ENCODE results near the gene WASF1.
A peak's percentile ranks its signal among the peaks of the same experiment; 100 is the strongest.

WASF1 gene

GRCh38 chr6:110179406-110180227 is at the start of gene WASF1:
Gene WASF1, minus strand, starts transcription at chr6:110179670. Its CDS starts 52,069 bp downstream, at chr6:110127601.
- peak; percentile 99 for DNase-seq

DNA sequence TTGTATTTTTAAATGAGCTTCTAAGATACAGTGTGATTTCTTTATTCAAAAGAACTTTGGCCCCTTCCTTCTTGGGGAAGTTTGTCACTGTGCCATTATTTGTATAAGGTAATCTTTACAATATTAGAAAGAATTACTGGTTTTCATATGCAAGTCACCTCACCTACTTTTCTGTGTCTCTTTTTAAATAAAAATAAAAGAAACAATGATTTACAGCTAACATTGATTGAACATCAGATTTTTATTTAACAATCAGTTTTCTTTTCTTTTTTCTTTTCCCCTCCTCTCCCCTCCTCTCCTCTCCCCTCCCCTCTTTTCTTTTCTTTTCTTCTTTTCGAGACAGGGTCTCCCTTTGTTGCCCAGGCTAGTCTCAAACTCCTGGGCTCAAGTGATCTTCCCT is 46.8 kb upstream of the WASF1 start:
- no peak for DNase-seq

DNA sequence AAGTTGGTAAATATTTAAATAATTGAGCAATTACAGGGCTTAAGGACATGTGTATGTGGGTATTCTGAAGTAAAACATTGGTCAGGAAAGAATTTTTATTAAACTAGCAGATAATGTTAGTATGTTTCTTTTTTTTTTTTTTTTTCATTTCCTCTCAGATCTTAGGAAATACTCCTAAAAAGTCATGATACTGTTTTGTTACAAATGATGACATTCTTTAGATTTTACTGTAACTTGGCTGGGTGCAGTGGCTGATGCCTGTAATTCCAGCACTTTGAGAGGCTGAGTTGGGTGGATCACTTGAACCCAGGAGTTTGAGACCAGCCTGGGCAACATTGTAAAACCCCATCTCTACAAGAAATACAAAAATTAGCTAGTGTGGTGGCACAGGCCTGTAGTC is 42.3 kb upstream of the WASF1 start:
- DNase-seq, result no peak

DNA sequence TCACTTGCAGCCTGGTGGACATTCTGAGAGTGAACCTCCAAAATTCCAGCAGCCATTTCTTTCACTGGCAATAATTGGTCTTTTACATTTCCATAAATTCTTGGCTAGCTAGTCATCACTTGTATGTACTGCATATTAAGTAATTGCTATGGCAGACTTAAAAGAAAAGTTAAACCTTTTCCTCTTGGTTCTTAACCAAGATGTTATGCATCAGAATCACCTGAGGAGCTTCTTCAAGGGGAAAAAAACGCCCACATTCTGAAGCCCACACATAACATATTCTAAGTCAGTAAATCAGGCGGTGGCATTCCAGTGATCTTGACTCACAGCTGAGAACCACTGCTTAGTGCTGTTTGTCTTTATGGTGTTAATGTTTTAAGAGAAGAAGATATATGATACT is 37.8 kb upstream of the WASF1 start:
- DNase-seq, result no peak

DNA sequence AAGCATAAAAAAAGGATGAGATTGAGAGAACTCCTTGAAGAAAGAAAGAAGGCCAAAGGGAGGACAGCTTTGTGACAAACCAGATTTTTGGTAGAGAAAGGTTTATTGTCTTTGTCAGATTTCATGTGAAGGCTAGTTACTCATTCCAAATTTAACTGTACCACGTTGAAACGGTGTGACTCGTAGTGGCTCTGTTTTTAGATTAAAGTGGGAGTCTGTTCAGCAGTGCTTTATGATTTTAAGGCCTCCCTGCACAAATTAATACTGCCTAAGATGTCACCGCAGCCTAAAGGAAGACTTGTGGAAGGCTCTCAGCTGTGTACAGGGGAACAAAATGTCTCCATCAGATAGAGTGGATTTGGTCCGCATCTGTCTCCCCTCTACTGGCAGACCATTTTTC is 36.7 kb upstream of the WASF1 start:
- DNase-seq, result no peak

DNA sequence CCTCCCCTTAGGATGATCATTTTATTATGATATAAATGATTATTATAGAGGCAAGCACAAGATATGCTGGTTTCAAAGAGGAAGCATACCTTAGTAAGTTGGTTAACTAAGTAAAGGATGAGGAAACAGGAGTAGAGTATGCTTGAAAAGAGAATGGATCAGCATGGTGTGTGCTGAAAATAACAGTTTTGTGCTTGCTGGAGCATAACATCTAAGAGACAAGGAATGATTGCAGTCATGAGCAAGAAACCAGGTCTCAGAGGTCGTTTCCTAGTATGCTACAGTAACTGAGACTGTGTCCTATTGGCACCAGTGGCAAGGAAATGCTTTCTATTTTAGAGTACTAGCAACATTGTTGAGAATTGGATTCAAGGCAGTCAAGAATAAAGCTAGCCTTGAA is 34.9 kb upstream of the WASF1 start:
- DNase-seq, result no peak

- no peak for DNase-seq
Measured at GRCh38 chr6:110211753-110212152, 32.3 kb upstream of the WASF1 start.

DNA sequence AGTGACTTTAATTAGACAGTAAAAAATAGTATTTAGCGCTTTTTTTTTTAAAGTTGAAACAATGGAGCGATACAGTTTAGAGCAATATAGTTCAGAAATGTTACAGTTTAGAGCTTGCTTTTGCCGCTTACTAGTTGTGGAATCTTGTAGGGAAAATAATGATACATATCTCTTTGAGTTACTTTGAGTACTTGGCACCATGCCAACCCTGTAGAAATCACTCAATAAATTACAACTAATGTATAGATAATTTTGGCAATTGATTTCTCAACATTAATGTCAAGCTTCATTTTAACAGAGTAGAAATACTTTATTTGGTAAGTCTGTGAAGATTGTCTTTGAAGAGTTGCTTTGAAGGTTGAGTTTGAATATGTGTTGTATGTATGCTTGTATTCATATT is 28.2 kb upstream of the WASF1 start:
- DNase-seq, result no peak

GRCh38 chr6:110201151-110201884 is 21.8 kb upstream of the WASF1 start:
- no peak for DNase-seq

DNA sequence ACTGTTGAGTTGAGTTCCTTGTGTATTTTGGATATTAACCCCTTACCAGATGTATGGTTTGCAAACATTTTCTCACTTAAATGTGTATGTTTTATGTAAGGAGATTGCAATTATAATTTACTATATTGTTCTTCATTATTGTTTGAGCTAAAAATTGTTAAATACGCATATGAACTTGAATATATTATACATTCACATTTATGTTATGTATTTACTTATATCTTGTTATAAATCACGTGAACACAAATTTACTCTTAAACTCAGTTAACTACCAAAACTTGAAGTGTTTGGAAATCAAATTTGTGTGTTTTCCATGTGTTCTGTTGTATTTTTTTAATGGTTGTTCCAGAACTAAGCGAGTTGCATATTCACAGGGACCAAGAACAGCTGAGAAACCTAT is 19.1 kb upstream of the WASF1 start:
- DNase-seq, result no peak

GRCh38 chr6:110196874-110197273 is 17.4 kb upstream of the WASF1 start:
- no peak for DNase-seq

- no peak for DNase-seq
Measured at GRCh38 chr6:110195639-110196038, 16.2 kb upstream of the WASF1 start.

DNA sequence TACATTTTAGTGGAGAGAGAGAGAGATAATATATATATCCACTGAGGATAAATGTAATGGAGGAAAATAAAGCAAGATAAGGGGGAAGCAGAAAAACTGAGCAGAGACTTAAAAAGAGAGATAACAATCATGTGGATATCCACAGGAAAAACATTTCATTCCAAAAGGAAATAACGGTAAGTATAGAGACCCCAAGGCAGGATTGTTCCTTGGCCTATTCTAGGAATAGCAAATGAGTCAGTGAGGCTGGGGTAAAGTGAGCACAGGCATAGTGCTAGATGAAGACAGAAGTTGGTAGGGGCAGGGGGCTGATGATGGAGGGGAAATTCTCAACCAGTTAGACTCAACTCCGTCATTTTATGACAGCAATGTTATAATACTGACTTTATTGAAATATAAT is 12.0 kb upstream of the WASF1 start:
- no peak for DNase-seq

DNA sequence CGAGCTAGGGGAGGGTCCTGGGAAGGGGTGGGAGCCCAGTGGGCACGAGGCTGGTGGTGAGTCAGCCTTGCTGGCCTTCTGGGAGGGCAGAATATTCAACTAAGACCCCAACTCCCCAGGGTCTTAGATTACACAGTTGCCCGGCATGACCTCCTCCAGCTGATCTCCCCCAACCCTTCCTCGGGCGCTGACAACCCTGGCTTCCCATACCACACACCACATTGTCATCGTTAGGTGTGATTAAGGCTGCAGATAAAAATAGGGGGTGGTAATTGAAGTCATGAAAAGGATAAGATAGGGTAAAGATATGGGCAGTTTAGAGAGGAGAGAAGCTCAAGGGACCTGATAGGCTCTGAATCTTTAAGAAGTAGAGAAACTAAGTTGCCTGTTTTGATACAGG is 11.3 kb upstream of the WASF1 start:
- DNase-seq, result no peak

- DNase-seq, result no peak
Measured at GRCh38 chr6:110188791-110189190, 9.3 kb upstream of the WASF1 start.

DNA sequence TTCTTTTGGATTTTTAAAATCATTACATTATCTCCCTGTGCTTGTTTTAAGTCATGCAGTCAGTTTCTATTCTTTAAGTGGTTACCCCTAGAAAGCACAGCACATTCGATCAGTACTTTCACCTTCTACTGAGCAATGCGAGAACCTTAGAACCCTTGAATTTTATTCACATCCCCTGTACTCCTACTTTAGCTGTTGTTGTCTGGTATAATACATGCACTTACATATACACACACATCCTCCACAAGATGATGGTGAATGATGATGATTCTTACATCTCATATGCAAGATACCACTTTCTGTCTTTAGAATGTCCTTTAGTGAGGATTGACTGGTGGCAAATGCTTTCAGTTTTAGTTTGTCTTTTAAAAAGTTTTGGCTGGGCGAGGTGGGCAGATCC is 6.4 kb upstream of the WASF1 start:
- no peak for DNase-seq

DNA sequence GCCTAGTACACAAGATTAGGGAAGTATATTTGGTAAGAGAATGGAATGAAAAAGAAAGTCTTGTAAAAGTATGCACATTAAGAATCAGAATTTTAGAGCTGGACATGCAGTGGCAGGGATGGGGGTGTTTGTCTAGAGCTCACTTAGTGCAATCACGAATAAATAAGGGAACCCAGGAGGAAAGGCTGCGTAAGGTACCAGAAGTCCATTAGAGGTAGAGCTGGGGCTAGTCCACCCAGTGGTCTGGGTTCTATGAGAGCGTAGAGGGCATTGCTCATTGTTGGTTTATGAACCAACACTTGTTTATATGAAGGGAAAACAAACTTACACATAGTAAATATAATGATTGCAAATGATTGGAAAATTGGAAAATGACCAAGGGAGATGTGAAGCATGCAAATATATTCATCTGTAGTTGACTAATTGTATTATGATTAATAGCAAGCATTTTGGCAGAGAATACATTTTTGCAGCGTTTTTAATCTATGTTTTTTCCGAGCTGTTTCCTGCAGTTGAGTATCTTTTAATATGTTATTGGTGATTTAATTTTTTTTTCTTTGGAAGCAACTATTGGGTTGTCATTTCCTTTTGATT is 3.9 kb upstream of the WASF1 start:
- DNase-seq, result no peak

DNA sequence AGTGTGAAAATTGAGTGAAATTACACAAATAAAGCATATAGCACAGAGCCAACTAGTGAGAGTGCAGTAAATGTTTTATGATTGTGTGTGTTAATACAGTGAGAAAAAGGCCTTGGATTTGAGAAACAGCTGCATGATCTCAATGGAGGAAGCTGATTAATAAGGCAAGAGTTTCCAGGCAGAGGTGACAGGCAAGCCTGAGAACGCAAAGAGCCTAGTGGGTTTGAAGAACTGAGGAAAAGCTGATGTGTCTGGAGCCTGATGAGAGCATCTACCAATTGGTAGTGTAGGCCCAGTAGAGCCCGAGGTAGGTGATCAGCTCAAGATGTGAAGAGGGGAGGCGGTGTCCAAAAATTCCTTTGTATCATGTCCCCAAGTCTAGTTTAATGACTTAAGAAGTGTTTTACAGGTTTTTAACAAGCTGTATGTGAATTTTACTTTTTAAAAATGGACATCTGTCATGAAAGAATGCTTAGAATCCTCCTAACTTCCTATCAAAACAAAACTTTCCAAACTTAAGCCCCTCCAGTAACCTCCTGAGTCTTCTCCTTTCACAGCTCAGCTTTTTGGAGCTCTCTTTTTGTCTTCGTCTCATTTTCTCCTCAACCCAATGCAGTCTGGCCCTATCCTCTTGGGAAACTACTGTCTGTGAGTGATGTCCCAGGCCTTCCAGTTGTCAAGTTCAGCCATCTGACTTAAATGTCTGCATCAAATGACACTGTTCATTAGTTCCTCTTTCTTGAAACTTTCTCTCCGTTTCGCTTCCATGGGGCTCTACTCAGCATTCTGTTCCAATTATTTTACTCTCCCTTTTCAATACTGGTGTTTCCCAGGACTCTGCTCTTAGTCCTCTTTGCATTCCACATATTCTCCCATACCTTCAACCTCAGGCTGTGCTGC is 1.9 kb upstream of the WASF1 start:
- DNase-seq, result no peak

DNA sequence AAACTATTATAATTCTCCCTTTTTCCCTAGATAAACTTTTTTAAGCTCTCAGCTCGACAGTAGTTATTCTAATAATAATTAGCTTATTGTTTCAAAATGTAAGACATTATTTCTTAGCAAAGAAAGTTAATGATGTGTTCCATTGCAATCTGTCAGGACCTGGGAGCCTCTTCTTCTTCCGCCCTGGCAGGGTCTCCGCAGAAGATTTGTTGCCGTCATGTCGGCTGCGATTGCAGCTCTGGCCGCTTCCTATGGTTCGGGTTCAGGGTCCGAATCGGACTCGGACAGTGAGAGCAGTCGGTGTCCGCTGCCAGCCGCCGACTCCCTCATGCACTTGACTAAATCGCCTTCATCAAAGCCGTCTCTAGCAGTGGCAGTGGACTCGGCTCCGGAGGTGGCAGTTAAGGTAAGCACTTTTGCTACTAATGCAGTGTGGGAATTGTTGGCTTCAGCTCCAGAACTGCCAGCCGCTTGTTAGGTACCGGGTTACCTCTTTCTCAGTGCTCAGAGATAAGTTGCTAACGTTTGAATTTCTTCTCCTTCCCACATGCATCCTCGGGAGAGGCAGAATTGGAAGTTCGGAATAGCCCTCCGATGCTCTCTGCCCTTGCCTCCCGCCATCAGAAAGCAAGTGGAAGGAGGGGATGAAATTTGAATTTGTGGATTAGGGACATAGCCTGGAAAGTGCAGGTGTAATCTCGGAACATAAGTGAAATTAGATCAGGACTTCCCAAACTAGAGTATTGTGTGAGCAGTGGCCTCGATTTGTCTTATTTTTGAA is 948 bp upstream of the WASF1 start, which contains the start of gene CDC40:
TSS of gene CDC40 (plus strand) at position 200 of the 781 bp plus-strand sequence. CDS start at position 218, 18 bp downstream.
- DNase-seq, result peak; percentile 76

- peak; percentile 63 for DNase-seq
Measured at GRCh38 chr6:110178626-110179405, 654 bp downstream of the WASF1 start.

DNA sequence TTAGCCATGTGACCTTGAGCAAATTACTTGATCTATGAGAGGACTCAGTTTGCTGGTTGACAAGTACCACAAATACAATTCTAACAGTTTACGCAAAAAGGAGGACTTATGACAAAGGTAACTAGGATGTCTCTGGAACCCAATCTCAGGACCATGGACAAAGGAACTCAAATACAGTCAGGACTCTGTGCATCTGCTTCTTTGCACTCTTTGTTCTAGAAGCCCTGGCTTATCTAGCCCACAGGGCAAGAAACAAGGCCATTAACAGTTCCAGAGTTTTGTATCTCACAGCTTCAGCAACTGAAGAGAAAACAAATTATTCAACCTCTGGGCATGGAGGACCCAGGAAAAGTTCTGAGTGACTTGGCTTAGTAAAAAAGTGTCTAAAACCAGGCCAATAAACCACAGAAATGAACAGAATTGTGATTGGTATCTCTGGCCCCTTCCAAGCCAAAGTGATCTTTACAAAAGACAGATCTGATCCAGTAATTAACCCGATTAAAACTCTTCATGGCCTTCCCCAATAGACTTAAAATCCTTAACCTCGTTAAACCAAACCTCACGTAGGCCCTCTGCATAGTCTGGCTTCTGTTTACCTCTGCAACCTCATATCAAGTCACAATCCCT is 5.9 kb downstream of the WASF1 start:
- DNase-seq, result peak; percentile 60
